GM12873 (cell line): ENCODE measurements around the gene PTPRK.

Source experiments
- CTCF ChIP-seq: IDR thresholded peaks from 2 replicates; pipeline ENCODE4 v1.5.1; 2012; ENCODE audit warnings: low read depth, mild to moderate bottlenecking, moderate library complexity, low read length, control low read depth; ENCODE audit not compliant: insufficient read depth; ENCODE audit errors: missing control alignments

Gene PTPRK

GRCh38 chr6:127971945-127972391 is 548.4 kb downstream of the PTPRK start:
- no peak for TF ChIP-seq CTCF

- no peak for TF ChIP-seq CTCF
These were observed 549.0 kb downstream of the PTPRK start for GRCh38 chr6:127971386-127971785.

GRCh38 chr6:127969701-127970100 is 550.7 kb downstream of the PTPRK start:
- no peak for TF ChIP-seq CTCF

- no peak for TF ChIP-seq CTCF
These were observed 552.0 kb downstream of the PTPRK start for GRCh38 chr6:127968394-127968793.

- no peak for TF ChIP-seq CTCF
These were observed 552.7 kb downstream of the PTPRK start for GRCh38 chr6:127967708-127968107.

GRCh38 chr6:127966616-127967015 is 553.8 kb downstream of the PTPRK start:
- no peak for TF ChIP-seq CTCF

- TF ChIP-seq CTCF, result no peak
These were observed 556.9 kb downstream of the PTPRK start for GRCh38 chr6:127963495-127963894.

- no peak for TF ChIP-seq CTCF
These were observed 560.5 kb downstream of the PTPRK start for GRCh38 chr6:127959869-127960268.
